ENCODE measurements around the gene RPL10A.
"Not testable (repeated sequence)": the region's sequence is repeated elsewhere in the genome, so short reads cannot be mapped to it uniquely, and the experiment has no call there.

RPL10A gene

DNA sequence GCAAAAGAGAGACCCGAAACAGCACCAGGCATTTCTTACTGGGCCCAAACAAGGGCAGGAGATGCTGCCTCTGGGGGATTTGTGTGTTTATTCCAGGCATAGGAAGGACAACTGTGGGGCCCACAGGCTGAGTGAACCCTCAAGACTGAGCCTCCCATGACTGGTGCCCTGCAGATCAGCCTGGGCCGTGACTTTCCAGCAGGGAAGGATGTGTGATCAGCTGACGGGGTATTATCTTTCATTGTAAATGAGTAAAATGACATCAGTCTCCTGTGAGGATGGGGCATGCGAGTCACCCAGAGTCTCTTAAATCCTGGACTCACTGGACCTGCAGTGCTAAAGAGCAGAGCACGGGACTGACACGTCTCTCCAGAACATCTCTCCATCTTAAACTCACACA lies 32.6 kb downstream of the RPL10A start:
- no peak for TF ChIP-seq JUND (IDR thresholded peaks at IDR 0.05; ENCODE audit: low read depth)
- in situ Hi-C loops (cut with HindIII; ENCODE audit: low pct_unique_long_range_greater_than_20kb, low sequenced_read_pairs), result no loop called here
- no peak for DNase-seq (ENCODE audit: low read depth in 1 of 2, low spot score in 1 of 2)

DNA sequence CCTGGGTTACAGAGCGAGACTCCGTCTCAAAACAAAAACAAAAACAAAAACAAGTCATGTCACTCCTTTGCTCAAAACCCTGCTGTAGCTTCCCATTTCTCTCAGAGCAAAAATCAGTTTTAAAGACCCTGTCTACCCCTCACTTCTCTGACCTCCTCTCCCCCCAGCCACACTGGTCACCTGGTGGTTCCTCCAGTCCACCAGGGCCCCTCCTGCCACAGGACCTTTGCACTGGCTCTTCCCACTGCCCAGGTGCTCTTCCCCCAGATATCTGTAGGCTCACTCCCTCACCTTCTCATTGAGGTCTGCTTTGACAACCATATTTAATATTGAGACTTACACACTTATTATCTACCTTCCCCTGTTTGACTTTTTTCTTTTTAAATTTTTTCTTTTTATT lies 33.6 kb downstream of the RPL10A start:
- DNase-seq (ENCODE audit: low read depth in 1 of 2, low spot score in 1 of 2), result no peak
- in situ Hi-C loops (cut with HindIII; ENCODE audit: low pct_unique_long_range_greater_than_20kb, low sequenced_read_pairs), result no loop called here
- TF ChIP-seq JUND (IDR thresholded peaks at IDR 0.05; ENCODE audit: low read depth), result no peak

DNA sequence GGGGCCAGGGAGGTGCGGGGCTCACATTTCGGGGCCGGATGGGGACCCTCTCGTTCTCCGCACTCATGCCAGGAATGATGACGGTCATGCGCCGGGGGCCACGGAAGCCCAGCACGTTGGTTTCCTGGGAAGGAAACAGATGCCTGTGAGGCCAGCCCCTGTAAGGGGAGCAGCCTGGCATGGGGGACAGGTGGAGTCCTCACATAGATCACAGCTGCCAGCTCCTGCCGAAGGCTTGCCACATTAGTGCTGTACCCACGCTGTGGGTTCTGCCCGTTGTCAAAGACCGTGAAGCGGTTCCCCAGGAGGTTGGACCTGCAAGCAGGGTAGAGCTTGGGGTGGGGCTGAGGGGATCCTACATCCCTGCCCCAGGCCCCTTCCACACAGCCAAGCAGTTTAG lies 35.3 kb downstream of the RPL10A start:
- no peak for TF ChIP-seq JUND (IDR thresholded peaks at IDR 0.05; ENCODE audit: low read depth)
- no peak for DNase-seq (ENCODE audit: low read depth in 1 of 2, low spot score in 1 of 2)
- in situ Hi-C loops (cut with HindIII; ENCODE audit: low pct_unique_long_range_greater_than_20kb, low sequenced_read_pairs), result no loop called here

DNA sequence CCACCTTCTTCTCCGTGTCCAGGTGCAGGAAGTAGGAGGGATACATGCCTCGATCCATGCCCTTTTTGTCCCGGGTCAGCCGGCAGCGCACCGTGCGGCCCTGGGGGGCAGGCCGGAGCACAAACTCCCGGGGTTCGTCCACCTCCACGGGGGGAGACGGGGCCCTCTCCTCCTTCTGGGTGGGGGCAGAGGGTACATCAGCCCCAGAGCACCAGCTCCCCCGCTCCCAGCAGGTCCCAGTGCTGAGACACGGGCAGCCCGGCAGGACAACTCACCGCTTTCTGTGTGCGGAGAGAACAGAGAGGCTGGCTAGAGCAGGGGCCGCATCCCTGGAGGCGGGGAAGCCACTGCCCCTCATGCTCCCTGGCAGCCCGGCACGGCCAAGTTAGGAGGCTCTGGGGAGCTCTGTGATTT lies 37.8 kb downstream of the RPL10A start:
- no peak for TF ChIP-seq JUND (IDR thresholded peaks at IDR 0.05; ENCODE audit: low read depth)
- DNase-seq (ENCODE audit: low read depth in 1 of 2, low spot score in 1 of 2), result no peak
- in situ Hi-C loops (cut with HindIII; ENCODE audit: low pct_unique_long_range_greater_than_20kb, low sequenced_read_pairs), result no loop called here

DNA sequence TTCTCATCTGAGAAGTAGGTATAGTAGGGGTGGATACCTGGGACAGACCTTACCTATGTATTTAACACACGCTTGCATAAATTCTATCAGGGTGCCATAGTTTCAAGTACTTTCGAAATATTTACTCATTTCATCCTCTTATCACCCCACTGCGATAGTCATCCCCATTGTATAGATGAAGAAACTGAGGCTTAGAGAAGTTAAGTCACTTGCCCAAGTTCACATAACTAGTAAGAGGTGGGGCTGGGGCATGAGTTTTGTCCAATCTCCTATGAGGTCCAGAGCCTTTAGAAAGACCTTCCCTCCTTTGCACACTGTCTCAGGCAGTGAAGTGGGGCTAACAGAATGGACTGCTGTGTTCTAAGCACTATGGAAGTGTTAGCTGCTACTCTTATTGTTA lies 38.3 kb downstream of the RPL10A start:
- in situ Hi-C loops (cut with HindIII; ENCODE audit: low pct_unique_long_range_greater_than_20kb, low sequenced_read_pairs), result no loop called here
- no peak for TF ChIP-seq JUND (IDR thresholded peaks at IDR 0.05; ENCODE audit: low read depth)
- DNase-seq (ENCODE audit: low read depth in 1 of 2, low spot score in 1 of 2), result no peak

DNA sequence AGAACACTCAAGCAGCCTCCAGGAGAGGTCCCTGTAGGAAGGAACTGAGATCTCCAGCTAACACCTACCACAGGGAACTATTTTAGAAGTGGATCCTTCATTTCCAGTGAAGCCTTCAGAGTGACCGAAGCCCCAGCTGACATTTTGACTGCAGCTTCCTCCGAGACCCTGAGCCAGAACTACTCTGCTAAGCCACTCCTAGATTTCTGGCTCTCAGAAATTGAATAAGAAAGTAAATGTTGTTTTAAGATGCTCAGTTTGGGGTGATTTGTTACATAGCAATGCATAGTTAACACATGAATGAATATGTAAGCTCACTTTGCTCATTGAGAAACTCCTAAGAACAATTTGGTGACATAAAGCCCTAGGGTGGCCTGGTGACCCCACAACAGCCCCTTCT lies 39.0 kb downstream of the RPL10A start:
- DNase-seq (ENCODE audit: low read depth in 1 of 2, low spot score in 1 of 2), result no peak
- TF ChIP-seq JUND (IDR thresholded peaks at IDR 0.05; ENCODE audit: low read depth), result no peak
- in situ Hi-C loops (cut with HindIII; ENCODE audit: low pct_unique_long_range_greater_than_20kb, low sequenced_read_pairs), result no loop called here

DNA sequence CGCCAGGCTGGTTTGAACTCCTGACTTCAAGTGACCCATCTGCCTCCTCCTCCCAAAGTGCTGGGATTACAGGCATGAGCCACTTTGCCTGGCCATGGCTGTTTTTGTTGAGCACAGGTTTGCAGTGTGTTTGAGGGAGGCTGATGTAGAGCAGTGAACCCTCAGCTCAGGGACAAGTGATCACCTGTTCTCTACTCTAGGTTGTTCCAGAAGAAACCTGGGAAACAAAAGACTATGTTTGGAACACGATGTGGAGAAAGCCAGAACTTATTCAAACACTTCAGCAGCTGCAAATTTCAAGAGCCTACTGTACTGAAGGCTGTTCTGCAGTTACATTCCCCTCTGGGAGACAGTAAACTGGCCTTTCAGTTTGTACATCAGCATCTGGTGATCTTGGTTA lies 39.8 kb downstream of the RPL10A start:
- no peak for DNase-seq (ENCODE audit: low read depth in 1 of 2, low spot score in 1 of 2)
- in situ Hi-C loops (cut with HindIII; ENCODE audit: low pct_unique_long_range_greater_than_20kb, low sequenced_read_pairs), result no loop called here
- TF ChIP-seq JUND (IDR thresholded peaks at IDR 0.05; ENCODE audit: low read depth), result no peak

DNA sequence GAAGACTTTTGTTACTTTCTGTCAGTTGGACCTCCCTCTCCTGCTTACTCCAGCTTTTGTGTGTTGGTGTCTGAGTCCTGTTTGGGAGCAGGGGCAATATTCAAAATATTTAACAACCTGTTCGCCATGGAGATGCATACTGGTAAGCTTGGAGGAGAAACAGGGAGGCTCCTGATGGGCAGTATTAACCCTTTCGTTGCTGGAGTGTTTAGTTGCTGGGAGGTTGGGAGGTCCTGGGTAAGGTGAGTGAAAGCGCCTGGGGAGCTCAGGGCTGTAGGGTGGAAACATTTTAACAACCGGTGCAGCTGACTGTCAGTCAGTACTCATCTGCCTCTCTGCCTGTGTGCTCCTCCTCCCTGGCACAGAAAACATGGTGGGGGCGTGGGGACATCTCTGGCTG lies 40.3 kb downstream of the RPL10A start:
- DNase-seq (ENCODE audit: low read depth in 1 of 2, low spot score in 1 of 2), result no peak
- in situ Hi-C loops (cut with HindIII; ENCODE audit: low pct_unique_long_range_greater_than_20kb, low sequenced_read_pairs), result no loop called here
- no peak for TF ChIP-seq JUND (IDR thresholded peaks at IDR 0.05; ENCODE audit: low read depth)

DNA sequence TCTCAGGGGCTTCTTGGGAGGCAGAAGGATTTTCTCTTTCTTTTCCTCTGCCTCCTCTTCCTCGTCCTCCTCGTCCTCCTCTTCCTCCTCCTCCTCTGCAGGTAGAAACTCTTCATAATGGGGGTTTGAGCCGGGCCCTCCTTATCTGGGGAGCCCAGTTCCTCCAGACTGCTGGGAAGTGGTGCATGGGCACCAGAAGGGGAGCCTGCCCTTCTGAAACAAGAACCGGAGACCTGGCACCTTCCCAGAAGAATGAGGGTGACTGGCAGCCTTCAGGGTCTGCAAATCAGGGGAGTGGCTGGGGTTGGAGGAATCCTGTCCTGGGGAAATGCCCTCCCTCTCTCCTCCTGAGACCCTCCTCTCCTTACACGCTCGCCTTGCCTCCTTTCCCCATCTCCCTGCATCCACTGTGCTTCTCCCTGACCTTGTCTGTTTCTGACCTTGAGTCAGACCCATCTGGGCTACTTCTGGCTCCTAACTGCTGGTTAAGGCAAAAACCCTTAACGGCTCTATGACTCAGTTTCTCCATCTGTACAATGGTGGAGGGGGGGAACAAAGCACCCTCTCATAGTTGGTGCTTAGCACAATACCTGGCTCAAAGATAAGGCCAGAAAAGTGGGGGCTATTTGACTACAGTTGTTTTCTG lies 42.8 kb downstream of the RPL10A start:
- DNase-seq (ENCODE audit: low read depth in 1 of 2, low spot score in 1 of 2), result no peak
- in situ Hi-C loops (cut with HindIII; ENCODE audit: low pct_unique_long_range_greater_than_20kb, low sequenced_read_pairs), result no loop called here
- TF ChIP-seq JUND (IDR thresholded peaks at IDR 0.05; ENCODE audit: low read depth), result no peak

DNA sequence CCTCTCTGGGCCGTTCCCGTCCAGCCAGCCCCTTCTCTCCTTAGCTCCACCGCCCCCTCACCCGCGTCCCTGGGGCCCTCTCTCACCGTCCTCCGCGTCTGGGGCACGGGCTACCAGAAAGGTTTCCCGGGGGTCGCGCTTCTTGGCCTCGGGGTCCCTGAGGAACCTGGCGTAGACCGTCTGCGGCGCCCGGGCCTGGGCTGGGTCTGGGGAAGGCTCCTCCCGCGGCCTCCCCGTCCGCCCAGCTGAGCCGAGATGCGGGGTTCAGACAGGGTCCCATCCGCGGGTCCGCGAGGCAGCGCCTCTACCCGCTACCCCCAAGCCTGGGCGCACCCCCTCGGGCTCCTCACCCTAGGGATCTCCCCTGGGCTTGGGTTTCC lies 43.4 kb downstream of the RPL10A start:
- in situ Hi-C loops (cut with HindIII; ENCODE audit: low pct_unique_long_range_greater_than_20kb, low sequenced_read_pairs), result no loop called here
- no peak for DNase-seq (ENCODE audit: low read depth in 1 of 2, low spot score in 1 of 2)

DNA sequence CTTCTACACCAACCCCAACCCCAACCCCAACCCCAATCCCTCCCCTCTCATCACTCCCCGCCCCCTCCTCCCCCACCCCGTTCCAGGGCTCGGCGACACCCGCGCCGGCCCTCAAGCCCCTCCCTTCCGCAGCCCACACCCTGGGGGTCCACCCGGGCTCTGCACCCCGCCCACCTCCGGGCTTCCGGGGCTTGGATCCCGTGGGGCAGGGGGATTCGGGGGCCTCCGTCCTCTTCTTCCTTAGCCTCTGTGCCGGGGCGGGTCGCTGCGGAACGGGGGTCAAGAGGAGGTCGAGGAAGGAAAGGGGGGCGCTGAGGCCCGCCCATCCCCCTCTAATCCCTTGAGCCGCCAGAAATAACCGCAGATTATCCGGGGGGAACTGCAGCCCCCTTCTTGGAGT lies 43.8 kb downstream of the RPL10A start:
- no peak for TF ChIP-seq JUND (IDR thresholded peaks at IDR 0.05; ENCODE audit: low read depth)
- no peak for DNase-seq (ENCODE audit: low read depth in 1 of 2, low spot score in 1 of 2)
- in situ Hi-C loops (cut with HindIII; ENCODE audit: low pct_unique_long_range_greater_than_20kb, low sequenced_read_pairs), result no loop called here

More for the DNA sequence above, 43.4 kb downstream of the RPL10A start:
- no peak for TF ChIP-seq JUND (IDR thresholded peaks at IDR 0.05; ENCODE audit: low read depth)

DNA sequence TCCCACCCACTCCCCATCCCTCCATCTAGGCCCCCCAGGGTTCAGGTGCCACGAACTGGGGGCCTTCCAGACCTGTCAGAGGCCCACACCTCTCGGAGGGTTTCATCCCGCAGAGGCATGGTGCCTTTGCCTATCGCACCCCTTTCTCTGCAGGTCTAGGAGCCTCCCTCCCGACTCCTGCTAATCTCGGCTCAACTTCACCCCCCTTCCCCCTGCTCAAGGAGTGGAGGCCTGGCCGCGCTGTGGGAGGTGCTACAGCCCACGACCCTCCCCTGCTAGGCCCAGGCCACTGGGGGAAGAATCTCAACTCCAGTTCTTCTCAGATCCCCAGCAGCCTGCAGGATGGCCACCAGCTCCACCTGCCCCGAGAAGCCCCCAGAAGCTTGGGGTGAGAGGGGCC lies 44.5 kb downstream of the RPL10A start, which contains the start of gene TULP1:
TULP1 (minus strand) TSS at position 157 of the 400 bp plus-strand sequence; CDS start at position 119, 38 bp downstream.
- no peak for TF ChIP-seq JUND (IDR thresholded peaks at IDR 0.05; ENCODE audit: low read depth)
- in situ Hi-C loops (cut with HindIII; ENCODE audit: low pct_unique_long_range_greater_than_20kb, low sequenced_read_pairs), result no loop called here
- no peak for DNase-seq (ENCODE audit: low read depth in 1 of 2, low spot score in 1 of 2)

DNA sequence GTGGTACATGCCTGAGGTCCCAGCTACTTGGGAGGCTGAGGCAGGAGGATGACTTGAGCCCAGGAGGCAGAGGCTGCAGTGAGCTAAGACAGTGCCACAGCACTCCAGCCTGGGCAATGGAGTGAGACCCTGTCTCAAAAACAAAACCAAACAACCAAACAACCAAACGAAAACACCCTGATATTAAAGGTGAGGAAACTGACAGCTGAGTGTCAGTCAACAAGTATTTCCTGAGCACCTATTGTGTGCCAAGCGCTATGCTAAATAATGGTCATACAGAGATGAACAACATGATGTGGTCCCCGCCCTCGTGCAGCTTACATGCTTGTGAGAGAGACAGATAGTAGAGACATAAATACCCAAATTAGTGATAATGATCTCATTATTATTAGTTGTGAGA lies 46.4 kb downstream of the RPL10A start:
- DNase-seq (ENCODE audit: low read depth in 1 of 2, low spot score in 1 of 2), result no peak
- in situ Hi-C loops (cut with HindIII; ENCODE audit: low pct_unique_long_range_greater_than_20kb, low sequenced_read_pairs), result no loop called here
- TF ChIP-seq JUND (IDR thresholded peaks at IDR 0.05; ENCODE audit: low read depth), result no peak

DNA sequence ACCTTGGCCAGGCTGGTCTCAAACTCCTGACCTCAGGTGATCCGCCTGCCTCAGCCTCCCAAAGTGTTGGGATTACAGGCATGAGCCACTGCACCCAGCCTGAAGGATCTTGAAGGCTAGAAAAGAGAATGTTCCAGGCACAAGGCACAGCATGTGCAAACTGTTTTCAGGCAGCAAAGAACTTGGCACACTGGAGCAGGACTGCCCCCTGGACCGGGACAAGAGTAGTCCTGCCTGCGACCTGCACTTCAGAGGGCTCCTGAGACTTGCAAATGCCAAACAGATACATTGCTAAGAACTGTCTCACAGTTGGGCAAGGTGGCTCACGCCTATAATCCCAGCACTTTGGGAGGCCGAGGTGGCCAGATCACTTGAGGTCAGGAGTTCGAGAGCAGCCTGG lies 47.7 kb downstream of the RPL10A start:
- DNase-seq (ENCODE audit: low read depth in 1 of 2, low spot score in 1 of 2); in situ Hi-C loops (cut with HindIII; ENCODE audit: low pct_unique_long_range_greater_than_20kb, low sequenced_read_pairs): not testable (repeated sequence)
